SH-SY5Y (cell line): Measurements from ENCODE around the gene CYB5R3.

Experiments
- GATA2 ChIP-seq: IDR thresholded peaks from 2 replicates; pipeline ENCODE4 v1.6.1; 2011; ENCODE audit warnings: mild to moderate bottlenecking, low read depth, low read length
- GATA3 ChIP-seq: IDR thresholded peaks from 2 replicates; pipeline ENCODE4 v1.6.1; 2011; ENCODE audit warnings: low read depth, mild to moderate bottlenecking, low read length, moderate library complexity

CYB5R3 gene

DNA sequence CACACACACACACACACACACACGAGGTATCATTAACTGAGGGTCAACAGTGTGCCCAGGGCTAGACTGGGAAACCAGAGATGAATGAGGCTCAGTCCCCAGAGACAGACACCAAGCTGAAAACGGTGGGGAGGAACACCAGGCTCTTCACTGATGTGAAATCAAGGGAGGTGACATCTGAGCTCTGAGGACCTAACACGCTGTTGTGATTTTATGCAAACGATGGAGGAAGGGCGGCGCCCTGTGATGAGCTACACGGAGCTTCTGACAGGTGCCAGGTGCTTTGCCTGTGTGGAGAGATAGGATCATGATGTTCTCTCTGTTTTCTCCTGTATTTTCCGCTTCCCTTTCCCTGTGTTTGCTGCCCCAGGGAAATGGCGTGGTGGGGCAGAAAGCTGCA is 6.5 kb upstream of the CYB5R3 start:
- TF ChIP-seq GATA2 (no peak), GATA3 (no peak)

DNA sequence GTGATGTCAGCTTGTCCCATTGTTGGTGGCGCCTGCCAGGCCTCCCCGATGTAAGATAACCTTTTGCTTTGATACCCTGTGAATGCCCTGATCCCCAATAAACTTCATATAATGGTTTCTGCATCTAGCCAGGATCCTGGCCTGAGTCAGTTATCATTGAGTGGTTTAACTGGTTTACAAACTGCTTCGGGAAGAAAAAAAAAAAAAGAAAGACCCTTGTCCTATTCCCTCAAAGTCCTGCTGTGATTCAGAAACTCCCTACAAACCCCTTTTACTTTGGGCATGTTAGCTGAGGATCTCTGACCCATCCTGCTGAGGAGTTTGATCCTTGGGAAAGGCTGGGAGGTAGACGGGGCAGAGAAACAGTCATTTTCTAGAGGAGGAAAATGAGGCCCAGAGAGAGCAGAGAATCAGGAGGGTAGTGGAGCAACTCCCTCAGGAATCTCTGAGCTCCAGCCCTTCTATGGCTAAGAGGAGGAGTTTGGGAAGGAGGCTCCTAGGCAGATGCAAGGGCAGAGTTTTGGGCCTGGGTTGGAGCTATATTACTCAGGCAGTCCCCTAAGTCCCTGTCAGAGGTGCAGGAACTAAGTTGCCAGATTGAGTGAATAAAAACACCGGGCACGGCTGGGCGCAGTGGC is 5.4 kb upstream of the CYB5R3 start:
- TF ChIP-seq GATA3 (no peak), GATA2 (no peak)

DNA sequence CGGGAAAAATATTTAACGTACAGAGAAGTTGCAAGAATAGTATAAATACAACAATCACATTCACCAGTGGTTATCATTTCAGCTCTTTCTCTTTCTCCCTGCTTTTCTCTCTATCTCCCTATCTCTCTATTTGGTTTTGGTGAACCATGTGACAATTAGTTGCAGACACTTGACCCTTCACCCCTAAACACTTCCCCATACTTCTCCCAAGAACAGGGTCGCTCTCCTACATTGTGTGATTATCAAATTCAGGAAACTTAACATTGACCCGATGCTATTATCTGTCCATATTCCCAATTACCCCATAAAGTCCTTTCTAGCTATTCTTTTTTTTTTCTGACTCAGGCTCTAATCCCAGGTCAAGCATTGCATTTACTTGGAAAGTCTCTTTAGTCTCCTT is 4.8 kb upstream of the CYB5R3 start:
- TF ChIP-seq GATA2 (no peak), GATA3 (no peak)

DNA sequence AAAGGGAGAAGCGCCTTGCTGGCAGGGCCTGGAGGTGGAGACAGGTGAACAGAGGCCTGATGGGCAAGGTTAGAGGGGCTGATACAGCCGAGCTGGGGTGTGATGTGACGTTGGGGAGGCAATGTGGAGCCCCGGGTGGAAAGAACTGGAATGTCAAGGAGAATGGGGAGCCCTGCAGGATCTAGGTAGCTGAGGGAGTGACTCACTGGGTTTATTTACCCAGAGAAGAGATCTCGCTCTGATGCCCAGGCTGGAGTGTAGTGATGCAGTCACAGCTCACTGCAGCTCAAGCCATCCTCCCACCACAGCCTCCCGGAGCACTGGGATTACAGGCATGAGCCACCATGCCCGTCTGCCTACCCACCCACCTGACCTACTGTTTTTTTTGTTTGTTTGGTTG is 1.9 kb upstream of the CYB5R3 start:
- no peak for TF ChIP-seq GATA2
- no peak for TF ChIP-seq GATA3

DNA sequence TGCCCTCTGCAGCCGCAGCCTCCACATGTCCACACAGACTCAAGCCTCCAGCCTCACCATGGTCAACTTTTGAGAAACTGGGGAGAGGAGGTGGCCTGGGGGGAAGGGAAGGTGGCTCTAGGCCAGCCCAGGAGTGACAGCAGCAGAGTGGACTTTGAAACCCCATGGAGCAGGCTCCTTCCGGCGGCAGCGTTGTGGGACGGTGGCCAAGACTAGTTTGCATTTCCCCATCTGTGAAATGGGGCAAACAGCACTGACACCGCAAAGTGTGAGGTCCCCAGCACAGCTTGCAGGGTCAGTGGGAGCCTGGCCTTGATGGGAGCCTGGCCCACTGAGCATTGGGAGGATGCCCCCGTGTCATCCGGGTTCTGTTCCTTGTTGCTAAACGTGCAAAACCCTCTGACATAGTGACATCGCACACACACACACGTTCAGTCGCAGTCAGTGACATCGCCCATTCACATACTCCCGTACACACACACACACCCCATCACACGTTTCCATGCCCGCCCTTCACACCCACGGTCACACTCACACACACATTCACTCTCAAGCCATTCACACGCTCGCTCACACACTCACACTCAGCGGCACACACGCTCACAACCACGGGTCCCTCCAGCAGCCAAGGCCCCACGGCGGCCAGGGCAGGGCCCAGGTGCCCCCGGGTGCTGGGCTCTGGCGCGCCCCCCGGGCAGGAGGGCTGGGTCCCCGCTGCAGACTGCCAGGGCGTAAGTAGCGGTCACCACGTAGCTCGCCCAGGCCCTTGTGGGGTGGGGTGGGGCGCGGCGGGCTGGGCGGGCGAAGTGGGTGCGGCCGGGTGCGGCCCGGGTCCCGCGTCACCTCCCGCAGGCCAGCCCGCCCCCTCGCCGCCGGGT is 585 bp downstream of the CYB5R3 start:
- no peak for TF ChIP-seq GATA2
- no peak for TF ChIP-seq GATA3

DNA sequence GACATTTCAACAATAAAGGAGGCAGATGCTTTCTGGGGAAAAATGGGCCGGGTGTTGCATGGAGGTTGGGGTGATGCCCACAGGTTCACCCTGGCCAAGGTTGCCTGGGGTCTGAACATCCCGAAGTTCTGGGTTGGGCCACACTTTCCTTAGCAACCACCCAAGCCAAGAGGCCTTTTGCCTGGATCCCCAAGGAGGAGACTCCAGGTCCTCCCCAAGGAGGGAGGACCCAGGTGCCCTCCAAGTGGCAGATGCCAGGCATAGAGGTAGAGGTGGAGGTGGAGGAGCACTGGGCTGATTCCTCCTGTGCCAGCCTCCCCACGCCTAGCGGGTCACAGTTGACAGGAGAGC is 1.2 kb downstream of the CYB5R3 start:
- TF ChIP-seq GATA3 (no peak), GATA2 (no peak)

DNA sequence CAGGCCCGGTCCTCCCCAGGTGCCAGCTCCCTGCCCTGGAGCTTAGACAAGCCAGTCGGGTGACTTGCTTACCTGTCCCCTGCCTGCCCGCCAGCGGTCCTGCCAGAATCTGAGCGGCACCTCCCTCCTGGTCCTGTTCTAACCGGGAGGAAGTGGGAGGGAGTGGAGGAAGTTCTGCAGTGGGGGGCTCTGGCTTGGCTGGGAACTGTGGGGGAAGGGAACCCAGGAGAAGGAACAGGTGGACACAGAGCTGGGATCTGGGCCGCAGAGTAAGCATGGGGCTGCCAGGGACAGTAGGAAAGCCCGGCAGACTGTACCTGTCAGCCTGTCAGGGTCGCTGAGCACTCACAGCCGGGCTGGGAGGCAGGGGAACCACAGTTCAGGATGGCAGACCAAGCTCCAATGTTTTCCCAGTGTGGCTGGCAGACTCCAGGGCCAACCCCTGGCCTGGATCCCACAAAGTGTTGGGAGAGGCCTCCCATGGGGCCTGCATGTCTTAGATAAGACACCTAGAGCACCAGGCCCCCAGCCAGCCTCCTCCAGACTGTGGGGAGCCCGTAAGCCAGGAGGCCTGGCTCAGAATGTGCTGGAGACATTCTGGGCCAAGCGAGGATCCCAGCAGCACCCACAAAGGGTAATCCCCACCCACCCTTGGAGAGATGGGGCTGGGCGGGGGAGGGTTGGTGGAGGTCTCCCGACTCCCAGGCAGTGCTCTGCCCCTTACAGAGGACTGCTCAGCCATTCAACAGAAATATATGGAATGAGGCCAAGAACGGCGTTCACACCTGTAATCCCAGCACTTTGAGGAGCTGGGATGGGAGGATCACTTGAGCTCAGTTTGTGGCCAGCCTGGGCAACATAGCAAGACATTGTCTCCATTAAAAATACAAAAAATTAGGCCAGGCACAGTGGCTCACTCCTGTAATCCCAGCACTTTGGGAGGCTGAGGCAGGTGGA is 2.3 kb downstream of the CYB5R3 start:
- TF ChIP-seq GATA2: no peak
- TF ChIP-seq GATA3: no peak

DNA sequence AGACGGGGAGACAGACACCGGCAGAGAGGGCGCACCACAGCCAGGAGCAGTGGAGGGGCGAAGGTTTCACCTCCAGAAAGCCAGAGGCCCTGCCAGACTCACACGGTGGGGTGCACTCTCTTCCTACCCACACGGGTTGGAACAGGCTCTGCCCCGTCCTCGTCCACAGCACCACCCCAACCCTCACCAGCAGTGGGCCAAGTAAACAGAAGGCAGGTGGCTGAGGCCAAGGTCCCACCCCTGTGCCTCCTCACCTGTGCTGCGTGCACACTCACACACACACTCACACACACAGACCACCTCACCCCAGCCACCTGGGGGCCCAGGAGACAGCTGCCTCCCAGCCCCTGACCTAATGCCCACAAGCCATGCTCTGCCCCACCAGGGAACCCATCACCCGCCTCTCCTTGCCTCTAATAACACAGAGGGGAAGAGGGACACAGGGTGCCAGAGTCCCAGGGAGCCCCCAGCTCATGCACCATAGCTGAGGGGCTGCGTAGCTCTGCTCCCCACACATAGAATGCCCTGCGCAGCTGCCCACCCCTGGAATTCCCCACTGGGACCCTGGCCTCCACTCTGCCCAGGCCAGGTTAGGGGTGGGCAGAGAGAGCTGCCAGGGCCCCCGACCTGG is 3.1 kb downstream of the CYB5R3 start:
- no peak for TF ChIP-seq GATA2
- no peak for TF ChIP-seq GATA3

DNA sequence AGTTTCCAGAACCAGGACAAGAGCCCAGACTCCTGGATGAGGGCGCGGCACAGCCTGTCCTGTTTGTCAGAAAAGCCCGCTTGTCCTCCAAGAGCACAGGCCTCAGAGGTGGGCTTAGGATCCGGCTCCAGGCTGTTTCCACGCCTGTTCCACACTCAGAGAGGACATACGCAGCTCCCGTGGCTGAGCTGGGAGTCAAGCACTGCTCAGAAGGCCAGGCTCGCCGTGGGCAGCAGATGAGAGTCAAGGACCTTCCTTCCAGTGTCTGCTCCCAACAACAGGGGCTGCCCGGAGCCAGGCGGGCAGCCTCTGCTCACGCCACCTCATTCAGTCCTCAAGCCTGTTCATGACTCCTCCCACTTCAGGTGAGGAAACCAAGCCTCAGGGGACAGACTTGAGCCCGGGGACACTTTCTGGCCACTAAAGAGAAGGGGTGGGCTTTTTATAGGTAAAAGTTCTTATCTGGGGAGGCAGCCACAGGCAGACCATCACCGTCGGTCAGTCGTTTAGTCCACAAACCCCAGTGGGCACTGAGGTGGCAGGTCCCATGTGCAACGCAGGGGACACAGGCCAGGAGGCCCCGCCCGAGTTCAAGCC is 3.8 kb downstream of the CYB5R3 start:
- TF ChIP-seq GATA3 (no peak), GATA2 (no peak)

DNA sequence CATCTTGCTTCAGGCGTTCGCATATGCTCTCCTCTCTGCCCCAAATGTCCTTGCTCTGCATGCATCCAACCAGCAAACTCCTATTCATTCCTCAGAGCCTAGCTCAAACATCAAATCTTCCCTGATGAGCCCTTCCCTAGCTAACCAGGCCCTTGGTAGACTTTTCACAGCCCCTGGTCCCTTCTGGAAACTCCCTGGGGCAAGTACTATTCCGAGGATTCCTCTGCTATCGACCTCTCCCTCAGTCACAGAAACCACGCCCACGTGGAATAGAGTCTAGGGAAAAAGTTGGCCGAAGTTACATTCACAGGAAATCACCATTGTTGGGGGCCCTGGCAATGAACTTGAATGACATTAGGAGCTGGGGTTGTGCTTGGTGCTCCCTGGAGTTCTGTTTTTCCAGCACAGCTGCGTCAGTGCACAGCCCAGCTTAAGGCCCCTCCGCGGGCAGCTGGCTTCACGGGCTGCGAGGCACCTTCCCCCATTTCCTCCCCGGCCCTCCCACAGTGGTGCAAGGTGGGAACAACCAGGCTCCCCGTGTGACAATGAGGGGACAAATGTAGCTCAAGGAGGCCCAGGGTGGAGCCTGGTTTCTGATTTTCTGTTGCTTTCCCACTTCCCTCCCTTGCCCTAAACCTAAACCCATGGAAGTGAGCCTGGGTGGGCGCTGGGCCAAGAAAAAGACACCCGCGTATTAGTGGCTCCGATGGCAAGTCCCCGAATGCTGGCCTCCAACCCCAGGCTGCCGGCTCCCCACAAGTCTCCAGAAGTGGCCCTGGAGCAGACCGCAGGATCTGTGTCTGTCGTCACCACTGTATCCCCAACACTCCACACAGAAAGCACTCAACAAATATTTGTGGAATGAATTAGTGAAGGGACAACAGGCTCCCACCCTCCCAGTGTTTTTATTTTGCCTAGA is 4.5 kb downstream of the CYB5R3 start:
- TF ChIP-seq GATA3 (no peak), GATA2 (no peak)

DNA sequence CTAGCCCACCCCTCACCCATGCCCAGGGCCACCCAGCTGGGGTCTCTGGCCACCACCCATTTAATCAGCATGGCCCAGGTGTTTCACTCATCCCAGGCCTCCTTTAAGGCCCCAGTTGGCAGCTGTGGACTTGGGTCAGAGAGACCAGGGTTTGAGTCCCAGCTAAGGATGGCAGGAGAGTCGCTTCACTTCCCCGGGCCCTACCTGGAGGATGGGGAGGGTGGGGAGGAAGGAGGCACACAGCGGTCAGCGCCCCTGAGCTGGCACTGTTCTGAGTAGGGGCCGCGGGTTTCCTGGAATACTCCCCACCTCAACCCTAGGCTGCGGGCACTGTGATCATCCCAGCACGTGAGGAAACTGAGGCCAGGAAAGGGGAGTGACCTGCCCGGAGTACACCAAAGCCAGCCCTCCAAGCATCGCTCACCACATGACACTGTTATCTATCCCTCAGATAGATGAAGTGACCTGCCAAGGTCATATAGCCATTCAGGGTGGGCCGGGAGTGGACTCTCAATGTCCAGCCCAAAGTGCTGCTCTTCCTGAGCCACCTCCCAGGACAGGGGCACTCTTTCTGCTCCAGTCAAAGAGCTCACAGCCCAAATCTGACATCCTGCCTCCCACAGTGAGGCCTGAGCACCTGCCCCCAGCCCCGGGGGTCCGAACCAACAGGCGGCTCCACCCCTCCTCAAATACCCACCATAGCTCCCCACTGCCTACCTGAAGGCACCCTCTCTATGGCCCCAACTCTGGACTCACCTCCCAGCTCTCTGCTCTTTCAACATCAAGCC is 5.4 kb downstream of the CYB5R3 start:
- TF ChIP-seq GATA3 (no peak), GATA2 (no peak)

DNA sequence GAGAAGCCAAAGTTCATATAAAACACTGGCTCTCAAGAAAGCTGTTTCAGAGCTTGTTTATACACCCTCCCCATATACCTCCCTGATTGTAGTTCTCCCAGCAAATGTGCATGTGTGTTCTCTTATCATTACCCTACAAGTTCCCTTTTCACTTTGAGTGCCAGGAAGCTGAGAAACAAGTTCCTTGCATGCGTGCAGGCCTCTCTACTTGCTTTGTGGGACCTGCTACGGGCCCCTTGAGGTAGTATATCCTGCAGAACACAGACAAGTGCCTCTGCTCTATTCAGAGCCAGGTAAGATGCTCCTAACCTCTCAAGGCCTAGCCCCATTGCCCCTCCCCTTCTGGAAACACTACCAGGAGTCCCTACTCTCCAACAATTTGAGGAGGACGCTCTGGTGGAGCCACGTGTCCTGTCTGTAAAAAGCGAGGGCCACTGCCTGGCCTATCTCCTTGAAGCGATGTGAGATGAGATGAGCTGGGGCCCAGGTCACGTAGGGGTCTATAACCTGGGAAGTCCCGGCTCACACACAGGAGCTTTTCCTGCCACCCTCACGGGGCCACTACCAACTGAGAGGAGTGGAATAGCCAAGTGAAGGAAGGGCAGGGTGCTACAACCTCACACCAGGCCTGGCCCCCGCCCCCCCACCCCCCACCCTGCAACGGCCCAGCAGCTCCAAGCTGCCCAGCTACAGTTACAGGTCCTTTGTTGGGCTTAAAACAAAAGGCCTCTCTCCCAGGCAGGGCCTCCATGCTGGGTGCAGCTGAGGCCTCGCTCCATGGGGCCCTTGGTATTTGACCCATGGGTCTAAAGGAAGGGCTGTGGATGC is 6.2 kb downstream of the CYB5R3 start:
- TF ChIP-seq GATA3 (no peak), GATA2 (no peak)
